Cardiac septum (tissue), 1 donor: ENCODE data around the gene PIEZO1. TPM values are rescaled to one million over a fixed set of nuclear protein-coding genes. Genes with fewer than 3 reads are reported as not detected.
A peak's percentile ranks its signal among the peaks of the same experiment; 100 is the strongest.

Source experiments
- DNase-seq: peaks from one replicate; pipeline ENCODE4 v3.0.0-alpha.2; 2020; ENCODE audit warnings: low spot score
- intact Hi-C: fragments of 100-400 bp; cut with DNase I; formaldehyde crosslinking; loops from one replicate; pipeline ENCODE4 v1.14.0; 2022
- total RNA-seq: library from RNA; stranded (reverse); fragmentation: NEBNext Ultra II Directional; extraction: Animal tissue kit (Norgen Biotek cat#: 25700); gene quantifications from one replicate; pipeline ENCODE4 v1.2.1, GENCODE V29; 2021
- donor health status: DM: no; HTN: no; CAD: no.

The PIEZO1 gene
- total RNA-seq, 1 donor from 2014 or later = 20.4 TPM

DNA sequence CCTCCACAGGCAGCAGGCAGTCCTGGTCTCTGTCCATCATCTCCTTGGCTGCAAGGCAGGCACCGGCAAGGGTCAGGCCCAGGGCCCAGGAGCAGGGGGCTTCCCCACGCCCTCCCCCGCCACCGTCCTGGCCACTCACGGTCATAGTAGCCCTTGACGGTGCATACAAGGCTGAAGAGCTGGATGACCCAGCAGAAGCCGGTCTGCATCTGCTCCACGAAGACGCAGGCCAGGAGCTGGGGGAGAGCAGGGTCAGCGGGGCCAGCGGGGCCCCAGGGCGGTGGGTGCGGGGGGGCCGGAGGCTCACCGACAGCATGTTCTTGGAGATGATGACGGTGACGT, 58.6 kb downstream of the PIEZO1 start:
- no peak for DNase-seq
- intact Hi-C loops = no loop called here

DNA sequence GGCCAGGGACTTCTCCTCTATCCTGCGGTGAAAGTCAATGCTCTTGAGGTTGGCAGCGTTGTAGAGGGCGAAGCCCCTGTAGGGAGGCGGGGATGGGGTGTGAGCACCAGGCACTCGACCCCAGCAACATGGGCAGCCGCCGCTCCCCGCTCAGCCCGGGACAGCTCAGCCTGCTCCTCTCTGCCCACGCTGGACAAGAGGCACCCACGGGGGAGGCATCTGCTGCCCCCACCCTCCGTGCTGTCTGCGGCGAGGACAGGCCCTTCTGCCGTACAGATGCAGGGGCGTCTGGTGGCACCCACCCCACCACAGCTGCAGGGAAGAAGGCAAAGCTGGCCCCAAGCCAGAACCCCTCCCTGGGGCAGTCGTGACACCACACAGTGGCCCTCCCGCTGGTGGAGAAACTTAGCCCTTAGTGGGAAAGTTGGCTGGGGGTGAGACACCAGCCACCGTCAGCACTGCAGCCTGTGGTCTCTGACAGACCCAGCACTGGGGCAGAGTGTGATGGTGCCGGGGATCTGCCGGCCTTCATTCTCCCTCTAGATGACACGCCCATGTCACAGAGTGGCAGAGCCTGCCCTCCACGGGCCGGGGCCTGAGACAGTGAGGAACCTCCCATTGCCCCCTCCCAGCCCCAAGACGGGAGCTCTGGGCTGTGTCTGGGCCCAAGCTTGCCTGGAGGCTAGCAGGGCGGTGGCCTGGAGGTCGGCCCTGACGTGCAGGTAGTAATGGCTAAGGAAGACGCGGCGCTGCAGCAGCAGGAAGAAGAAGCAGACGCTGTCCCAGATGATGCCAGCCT, 59.2 kb downstream of the PIEZO1 start:
- intact Hi-C loops = no loop called here
- DNase-seq = no peak

DNA sequence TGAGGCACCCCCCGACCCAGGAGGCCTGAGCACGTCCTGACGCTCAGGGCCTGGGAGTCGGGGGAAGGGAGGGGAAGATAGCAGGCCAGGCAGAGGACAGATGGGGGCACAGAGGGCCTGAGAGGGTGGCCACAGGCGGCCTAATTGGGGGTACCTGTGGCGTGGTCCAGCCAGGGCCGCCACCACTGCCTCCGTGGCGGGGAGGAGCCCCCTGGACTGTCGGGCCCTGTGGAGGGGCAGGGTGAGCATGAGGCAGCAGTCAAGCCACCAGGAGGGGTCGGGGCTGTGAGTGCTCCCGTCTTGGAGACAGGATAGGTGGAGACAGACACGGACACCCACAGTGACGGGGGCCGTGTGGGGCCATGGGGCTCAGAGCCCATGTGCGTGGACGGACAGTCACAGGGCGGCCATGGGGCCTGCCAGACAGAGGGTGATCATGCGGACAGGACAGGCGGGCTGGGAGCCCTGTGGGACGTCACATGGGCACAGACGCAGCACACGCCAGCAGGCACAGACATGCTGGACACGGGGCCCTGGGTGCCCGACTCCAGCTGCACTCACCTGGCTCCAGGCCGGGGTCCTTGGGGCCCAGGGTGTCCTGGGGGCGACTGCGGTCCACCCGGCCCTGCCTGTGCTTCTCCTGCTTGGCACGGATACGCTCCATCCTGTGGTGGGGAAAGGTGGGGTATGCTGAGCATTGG, 60.0 kb downstream of the PIEZO1 start:
- intact Hi-C loops = no loop called here
- no peak for DNase-seq

DNA sequence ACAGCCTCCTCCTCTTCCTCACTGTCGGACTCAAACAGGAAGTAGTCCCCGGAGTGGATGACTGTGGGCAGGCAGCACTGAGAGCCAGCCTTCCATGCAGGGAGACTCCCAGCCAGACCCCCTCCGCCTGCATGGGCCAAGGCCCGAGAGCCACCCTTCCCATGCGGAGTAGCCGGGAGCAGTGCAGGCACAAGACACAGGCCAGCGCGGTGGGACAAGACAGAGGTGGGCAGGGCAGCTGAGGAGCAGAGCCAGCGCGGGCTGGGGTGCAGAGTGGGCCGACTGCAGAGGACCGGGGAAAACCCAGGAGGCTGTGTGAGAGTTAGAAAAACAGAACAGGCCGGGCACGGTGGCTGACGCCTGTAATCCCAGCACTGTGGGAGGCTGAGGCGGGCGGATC, 61.1 kb downstream of the PIEZO1 start:
- intact Hi-C loops = no loop called here
- DNase-seq = no peak

DNA sequence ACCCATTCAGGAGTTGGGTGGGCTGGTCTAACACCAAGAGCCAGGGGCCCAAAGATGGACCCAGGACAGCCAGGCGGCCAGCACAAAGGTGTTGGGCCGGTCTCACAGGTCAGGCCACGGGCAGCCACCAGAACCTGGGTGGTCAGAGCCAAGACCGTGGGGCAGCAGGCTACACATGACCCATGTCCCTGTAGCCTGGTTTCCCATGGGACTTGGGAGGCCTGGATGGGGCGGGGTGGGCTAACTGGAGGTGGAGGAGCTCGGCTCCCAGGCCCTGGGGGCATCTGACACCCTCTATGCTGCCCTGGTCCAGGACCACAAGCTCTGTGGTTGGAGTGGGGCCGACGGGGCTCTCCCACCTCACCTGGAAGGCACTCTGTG, 61.5 kb downstream of the PIEZO1 start:
- no peak for DNase-seq
- intact Hi-C loops = no loop called here

- DNase-seq = no peak
- intact Hi-C loops = no loop called here
These were observed 62.1 kb downstream of the PIEZO1 start for GRCh38 chr16:88722784-88723506.

- no peak for DNase-seq
- intact Hi-C loops = no loop called here
These were observed 62.9 kb downstream of the PIEZO1 start for GRCh38 chr16:88721815-88722755.

DNA sequence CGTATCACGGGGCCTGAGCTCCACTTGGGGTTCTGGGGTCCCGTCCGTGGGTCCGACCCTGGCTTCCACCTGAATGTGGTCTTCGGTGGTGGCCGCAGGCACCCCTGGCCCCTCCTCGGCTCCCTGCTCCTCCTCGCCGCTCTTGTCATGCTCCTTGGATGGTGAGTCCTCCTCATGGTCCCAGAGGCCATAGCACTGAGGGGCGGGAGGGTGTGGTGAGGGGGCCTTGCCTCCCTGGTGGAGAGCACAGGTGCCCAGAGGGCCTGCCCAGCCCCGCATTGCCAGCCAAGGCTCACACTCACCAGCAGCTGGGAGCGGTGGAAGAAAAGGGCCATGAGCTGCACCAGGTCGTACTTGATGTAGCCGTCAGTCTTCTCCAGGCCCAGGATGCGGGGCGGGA, 63.8 kb downstream of the PIEZO1 start:
- intact Hi-C loops = no loop called here
- no peak for DNase-seq

GRCh38 chr16:88720396-88720970, 64.5 kb downstream of the PIEZO1 start:
- intact Hi-C loops = no loop called here
- no peak for DNase-seq

DNA sequence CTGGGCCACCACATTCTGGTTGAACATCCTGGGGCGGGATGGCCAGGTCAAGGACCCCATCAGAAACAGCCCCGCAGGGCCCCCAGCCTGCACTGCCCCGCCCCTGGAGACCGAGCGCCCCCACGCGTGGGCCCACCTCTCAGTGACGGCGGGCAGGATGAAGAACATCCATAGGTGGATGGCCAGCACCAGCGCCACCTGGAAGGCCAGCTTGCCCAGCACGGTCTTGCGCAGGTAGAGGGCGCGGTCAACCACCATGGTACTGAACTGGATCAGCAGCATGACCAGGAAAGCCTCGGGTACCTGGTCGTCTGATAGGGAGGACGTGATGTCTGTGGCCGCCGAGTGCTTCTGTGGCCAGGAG, 65.1 kb downstream of the PIEZO1 start:
- intact Hi-C loops = no loop called here

GRCh38 chr16:88719267-88719932, 65.6 kb downstream of the PIEZO1 start:
- peak; percentile 81 for DNase-seq
- intact Hi-C loops = no loop called here

More for the DNA sequence above, 65.1 kb downstream of the PIEZO1 start:
- DNase-seq = no peak

DNA sequence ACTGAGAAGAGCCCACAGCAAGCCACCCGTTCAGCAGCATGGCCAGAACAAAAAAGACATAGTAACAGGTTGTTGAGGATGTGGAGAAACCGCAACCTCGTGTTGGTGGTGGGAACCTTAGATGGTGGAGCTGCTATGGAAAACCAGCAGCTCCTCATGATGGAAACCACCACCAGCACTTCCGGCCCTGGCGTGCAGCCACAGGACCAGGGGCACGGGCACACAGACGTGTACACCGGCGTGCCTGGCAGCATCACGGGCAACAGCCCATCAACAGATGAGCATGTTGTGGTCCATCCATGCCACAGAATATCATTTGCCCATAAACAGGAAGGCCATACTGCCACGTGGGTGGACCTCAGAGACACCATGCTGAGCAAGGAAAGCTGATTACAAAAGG, 66.8 kb downstream of the PIEZO1 start:
- intact Hi-C loops = no loop called here
- DNase-seq = no peak

GRCh38 chr16:88716601-88717001, 68.4 kb downstream of the PIEZO1 start:
- no peak for DNase-seq
- intact Hi-C loops = no loop called here

DNA sequence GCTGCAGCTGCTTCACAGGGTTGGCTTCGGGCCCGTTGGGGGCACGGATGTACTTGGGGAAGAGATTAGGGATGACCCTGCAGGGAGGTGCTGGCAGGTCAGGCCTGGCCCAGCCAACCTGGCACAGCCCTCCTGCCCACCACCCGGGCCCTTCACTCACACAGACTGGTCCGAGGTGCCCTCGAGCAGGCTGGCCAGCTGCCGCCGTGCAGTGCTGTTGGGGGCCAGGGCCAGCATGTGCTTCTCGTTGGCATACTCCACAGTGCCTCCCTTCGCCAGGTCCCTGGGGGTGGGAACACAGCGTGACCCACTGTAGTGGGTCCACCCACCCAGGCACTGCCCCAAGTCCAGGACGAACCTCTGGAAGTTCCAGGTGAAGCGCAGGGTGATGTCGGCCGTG, 68.8 kb downstream of the PIEZO1 start:
- no peak for DNase-seq

GRCh38 chr16:88715312-88716190, 69.5 kb downstream of the PIEZO1 start:
- no peak for DNase-seq
- intact Hi-C loops = no loop called here

More for the DNA sequence above, 68.8 kb downstream of the PIEZO1 start:
- intact Hi-C loops = no loop called here

DNA sequence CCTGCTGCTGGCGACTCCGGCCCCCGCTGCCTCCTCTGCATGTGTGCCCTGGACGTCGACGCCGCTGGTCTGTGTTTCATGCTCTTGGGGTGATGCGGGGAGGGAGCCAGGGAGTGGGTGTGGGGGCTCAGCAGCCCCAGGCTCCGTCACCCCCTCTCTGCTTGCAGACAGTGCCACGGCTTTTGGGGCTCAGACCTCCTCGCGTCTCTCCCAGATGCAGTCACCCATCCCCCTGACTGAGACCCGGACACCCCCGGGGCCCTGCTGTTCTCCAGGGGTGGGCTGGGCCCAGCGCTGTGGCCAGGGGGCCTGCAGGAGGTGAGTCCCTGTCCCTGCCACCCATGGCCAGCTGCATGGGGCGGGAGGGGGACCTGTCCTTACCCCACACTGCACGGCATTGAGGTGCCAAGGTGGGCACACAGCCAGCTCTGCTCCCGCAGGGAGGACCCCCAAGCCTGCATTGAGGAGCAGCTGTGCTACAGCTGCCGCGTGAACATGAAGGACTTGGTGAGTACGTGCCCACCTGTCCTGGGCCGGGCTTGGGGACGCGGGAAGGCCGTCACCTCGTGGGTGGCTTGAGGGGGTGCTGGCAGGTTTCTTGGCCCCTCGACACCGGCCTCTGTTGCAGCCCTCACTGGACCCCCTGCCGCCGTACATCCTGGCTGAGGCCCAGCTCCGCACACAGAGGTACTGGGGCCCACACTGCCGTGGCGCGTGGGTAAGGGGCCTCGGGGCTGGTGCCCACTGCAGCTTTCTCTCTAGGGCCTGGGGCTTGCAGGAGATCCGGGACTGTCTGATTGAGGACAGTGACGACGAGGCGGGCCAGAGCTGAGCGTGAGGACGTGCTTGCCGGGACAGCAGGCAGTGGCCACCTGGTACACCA, 70.4 kb downstream of the PIEZO1 start:
- intact Hi-C loops = no loop called here
- DNase-seq = no peak
